ENCODE results near the gene MYO15A.

GRCh38 chr17:18185391-18185790 lies 76.8 kb downstream of the MYO15A start:
- TF ChIP-seq TAF1 (IDR thresholded peaks at IDR 0.05; ENCODE audit: borderline replicate concordance, insufficient read depth, low read length) (no peak), POLR2AphosphoS5 (IDR thresholded peaks at IDR 0.05; ENCODE audit: low read depth, low read length) (no peak), SIN3A (IDR thresholded peaks at IDR 0.05; ENCODE audit: borderline replicate concordance, insufficient read depth, low read length) (peak; percentile 49; the same call in 1 of the 2 replicates)
- TF ChIP-seq, protein P1, sequence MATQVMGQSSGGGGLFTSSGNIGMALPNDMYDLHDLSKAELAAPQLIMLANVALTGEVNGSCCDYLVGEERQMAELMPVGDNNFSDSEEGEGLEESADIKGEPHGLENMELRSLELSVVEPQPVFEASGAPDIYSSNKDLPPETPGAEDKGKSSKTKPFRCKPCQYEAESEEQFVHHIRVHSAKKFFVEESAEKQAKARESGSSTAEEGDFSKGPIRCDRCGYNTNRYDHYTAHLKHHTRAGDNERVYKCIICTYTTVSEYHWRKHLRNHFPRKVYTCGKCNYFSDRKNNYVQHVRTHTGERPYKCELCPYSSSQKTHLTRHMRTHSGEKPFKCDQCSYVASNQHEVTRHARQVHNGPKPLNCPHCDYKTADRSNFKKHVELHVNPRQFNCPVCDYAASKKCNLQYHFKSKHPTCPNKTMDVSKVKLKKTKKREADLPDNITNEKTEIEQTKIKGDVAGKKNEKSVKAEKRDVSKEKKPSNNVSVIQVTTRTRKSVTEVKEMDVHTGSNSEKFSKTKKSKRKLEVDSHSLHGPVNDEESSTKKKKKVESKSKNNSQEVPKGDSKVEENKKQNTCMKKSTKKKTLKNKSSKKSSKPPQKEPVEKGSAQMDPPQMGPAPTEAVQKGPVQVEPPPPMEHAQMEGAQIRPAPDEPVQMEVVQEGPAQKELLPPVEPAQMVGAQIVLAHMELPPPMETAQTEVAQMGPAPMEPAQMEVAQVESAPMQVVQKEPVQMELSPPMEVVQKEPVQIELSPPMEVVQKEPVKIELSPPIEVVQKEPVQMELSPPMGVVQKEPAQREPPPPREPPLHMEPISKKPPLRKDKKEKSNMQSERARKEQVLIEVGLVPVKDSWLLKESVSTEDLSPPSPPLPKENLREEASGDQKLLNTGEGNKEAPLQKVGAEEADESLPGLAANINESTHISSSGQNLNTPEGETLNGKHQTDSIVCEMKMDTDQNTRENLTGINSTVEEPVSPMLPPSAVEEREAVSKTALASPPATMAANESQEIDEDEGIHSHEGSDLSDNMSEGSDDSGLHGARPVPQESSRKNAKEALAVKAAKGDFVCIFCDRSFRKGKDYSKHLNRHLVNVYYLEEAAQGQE (IDR thresholded peaks at IDR 0.05; ENCODE audit: insufficient read depth in 1 of 2, low read depth in 2 of 2, low read length in 2 of 2), result no peak

Measured in PFSK-1 (cell line).